ENCODE measurements around the gene SORCS3.

Gene SORCS3

GRCh38 chr10:104646146-104646545 is 5.1 kb downstream of the SORCS3 start:
- DNase-seq (ENCODE audit: low read depth, low spot score): no peak

DNA sequence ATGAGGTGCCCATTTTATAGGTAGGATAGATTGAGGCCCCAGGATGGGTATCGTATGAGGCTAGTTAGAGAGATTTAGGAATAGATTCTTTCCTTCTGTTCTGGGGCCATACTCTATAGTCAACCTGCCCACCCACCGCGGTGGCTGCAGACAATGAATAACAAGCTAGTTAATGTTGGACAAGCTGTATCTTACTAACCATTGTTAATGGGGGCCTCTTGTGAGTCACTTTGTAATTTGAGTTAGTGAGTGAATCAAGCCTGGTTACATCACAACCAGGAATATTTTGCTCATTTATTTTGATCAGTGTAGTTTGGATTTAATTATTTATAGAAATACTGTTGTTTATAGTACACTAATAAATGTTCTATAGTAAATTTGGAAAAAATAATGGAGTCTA is 7.3 kb downstream of the SORCS3 start:
- no peak for DNase-seq (ENCODE audit: low read depth, low spot score)

- DNase-seq (ENCODE audit: low read depth, low spot score): no peak
Measured at GRCh38 chr10:104650072-104650471, 9.0 kb downstream of the SORCS3 start.

DNA sequence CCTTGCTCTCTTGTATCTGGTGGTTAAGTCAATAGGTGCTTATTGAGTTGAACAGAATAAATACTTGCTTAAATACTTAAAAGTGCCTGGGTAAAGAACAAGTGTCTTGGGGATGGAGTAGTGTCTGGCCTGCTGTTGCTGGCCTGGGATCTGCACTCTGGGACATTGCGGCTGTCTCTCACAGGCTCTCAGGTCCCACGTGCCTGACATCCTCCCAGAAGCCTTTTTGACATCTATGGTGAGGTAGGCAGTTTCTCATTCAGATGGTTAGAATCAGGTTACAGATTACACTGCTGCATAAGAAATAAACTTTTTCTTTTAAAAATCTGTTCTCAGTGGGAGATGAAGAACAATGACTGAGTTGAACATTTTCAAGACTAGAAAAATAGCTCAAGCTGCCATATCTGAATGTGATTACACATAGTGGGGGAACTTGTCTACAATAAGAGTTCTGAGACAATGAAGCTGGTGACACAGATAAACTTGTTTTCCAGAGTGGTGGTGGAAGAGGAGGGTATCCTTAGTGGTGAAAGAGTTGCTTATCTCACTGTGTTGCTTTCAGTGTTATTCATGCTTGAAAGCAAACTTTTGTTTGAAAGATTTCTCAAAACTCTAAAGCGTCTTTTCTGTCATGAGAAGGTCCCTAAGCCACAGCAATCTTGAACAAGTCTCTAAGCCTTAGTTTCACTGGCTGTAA is 9.7 kb downstream of the SORCS3 start:
- no peak for DNase-seq (ENCODE audit: low read depth, low spot score)

DNA sequence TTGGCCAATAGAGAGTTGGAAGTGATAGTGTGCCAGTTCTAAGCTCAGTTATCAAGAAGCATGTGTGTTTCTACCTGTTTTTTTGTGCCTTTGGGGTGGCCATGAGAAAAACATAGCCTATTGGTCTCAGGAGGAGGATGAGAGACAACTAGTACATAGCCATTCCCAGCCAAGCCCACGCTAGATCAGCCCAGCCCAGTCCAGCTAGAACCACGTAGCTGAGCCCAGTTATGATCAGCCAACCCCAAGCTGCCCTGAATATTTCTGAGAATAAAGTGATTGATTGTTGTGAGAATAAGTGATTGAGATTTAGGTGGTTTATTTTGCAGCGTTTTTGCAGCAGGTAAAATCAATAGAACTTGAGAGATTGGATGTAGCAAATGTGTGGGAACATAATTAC is 15.9 kb downstream of the SORCS3 start:
- DNase-seq (ENCODE audit: low read depth, low spot score): no peak

GRCh38 chr10:104657457-104657856 is 16.4 kb downstream of the SORCS3 start:
- no peak for DNase-seq (ENCODE audit: low read depth, low spot score)

DNA sequence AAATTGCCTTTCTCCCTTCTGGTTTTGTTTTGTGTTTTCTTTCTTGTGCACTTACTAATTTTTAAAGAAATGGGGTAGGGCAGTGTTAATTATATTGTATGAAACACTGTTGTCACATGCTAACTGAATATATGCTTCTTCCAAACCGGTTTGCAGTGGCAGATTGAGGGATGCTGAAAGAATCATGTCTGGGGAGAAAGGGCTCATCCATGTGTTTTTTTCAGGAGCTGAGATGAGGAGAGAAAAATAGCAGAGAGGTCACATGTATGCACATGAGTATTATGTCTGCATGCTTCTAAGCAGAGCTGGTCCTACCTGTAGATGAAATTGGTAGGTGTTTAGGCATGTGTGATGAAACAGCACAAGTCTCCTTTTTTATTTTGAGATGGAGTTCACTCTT is 17.0 kb downstream of the SORCS3 start:
- DNase-seq (ENCODE audit: low read depth, low spot score): no peak

DNA sequence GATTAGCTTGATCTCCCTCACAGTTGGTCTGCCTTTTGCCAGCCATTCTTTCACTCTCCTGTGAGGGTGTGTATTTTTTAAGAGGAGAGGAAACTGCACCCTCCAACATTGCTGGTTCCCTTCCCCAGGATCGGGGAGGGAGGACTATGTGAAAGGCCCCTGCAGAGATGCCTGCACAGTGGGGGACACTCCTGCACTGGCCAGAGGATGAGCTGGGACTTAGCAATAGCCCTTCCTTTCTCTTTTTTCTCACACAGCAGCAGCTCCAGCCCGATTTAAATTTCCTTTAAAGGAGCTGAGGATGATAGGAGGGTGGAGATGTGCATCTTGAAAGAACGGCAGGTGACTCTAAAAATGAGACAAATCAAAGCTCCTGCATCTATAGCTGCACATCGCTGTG is 18.7 kb downstream of the SORCS3 start:
- DNase-seq (ENCODE audit: low read depth, low spot score): no peak

- DNase-seq (ENCODE audit: low read depth, low spot score): no peak
Measured at GRCh38 chr10:104663076-104663475, 22.0 kb downstream of the SORCS3 start.

DNA sequence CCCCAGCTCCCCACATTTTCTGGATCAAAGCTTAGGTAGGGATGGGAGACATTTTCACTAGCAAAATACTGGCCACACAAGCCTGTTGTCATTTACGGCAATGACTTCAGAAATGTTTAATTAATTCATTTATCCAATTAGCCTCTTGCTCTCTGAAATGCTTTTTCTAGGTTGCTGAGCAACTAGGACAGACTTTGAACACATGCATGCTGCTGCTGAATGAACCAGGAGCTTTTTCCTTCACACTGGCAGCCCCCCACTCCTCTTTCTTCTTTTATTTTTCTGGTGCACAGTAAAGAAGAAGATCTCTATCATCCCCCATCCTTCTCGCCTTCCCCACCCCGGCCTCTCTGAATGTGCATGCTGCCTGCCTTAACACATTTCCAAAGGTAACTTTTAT is 22.5 kb downstream of the SORCS3 start:
- no peak for DNase-seq (ENCODE audit: low read depth, low spot score)

- DNase-seq (ENCODE audit: low read depth, low spot score): no peak
Measured at GRCh38 chr10:104664205-104664604, 23.1 kb downstream of the SORCS3 start.

DNA sequence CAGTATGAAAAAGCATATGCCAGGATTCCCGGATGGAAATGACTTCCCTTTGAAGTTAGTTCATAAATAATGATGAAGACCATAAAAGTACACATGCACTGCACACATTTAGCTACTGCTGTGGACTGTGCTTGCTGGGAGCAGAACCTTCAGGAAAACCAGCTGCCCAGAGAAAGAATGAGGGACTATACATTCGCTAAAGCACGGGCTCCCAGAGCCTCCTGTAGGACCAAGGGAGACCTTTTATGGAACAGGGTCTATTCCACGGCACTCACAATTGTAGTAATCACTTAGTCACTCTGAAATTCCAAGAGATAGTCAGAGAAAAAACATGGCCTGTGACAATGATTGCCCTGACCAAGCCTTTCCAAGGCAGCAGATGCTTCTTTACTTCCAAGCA is 24.1 kb downstream of the SORCS3 start:
- no peak for DNase-seq (ENCODE audit: low read depth, low spot score)

- no peak for DNase-seq (ENCODE audit: low read depth, low spot score)
Measured at GRCh38 chr10:104666106-104666505, 25.0 kb downstream of the SORCS3 start.

DNA sequence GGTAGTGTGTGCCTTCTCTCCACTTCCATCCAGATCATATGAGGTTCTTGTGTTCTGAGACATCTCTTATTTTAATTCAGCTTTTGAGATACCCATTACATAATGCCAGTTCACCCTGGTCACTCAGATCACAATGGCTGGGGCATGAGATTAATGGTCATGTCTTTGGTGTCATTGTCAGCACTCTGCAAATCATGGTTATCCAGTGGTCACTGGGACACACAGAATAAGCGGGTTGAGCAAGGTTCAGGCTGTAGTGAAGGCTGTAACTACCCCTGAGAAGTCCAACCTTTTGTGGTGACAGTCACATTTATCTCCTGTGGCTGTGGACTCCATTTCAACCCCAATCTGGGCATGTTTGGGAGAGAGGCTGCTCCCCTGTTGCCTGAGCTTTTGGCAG is 35.8 kb downstream of the SORCS3 start:
- DNase-seq (ENCODE audit: low read depth, low spot score): no peak

- DNase-seq (ENCODE audit: low read depth, low spot score): no peak
Measured at GRCh38 chr10:104678658-104679057, 37.6 kb downstream of the SORCS3 start.

DNA sequence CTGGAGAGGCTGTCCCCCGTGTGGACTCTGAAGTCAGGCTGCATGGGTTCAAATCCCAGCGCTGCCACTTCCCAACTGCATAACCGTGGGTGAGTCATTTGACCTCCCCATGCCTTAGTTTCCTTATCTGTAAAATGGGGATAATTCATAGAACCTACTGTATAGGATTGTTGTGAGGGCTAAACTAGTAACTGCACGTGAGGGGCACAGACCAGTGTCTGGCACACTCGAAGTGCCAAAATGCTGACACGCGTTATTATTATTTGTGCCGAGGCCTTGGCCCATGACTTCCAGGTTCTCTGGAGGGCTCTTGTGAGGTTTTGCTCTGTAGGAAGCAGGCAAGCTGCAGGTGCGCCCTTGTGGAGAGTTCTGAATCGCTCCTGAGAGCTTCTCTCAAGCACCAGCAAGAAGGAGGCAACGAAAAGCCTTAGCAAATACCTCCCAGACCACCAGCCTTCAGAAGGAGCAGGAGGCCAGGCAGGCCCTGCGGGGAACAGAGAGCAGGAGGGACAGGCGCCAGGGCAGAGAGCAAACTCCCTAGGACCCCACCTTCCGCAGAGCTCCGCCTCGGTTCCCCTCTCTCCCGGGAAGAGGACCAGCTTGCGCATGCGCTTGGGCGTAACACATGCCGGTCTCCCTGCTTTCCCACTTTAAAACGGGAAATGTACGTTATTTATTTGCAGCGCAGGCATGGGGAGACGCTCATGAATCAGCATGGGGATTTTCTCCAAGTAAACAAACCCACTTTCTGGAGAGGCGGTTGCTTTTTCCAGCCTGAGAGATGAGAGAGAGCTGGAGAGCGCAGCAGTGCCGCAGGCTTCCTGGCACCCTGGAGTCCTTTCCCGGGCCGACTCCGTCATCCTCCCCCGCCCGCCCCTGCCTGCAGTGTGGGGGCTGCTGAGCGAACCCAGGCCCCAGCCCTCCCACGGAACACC is 39.6 kb downstream of the SORCS3 start:
- DNase-seq (ENCODE audit: low read depth, low spot score): no peak

DNA sequence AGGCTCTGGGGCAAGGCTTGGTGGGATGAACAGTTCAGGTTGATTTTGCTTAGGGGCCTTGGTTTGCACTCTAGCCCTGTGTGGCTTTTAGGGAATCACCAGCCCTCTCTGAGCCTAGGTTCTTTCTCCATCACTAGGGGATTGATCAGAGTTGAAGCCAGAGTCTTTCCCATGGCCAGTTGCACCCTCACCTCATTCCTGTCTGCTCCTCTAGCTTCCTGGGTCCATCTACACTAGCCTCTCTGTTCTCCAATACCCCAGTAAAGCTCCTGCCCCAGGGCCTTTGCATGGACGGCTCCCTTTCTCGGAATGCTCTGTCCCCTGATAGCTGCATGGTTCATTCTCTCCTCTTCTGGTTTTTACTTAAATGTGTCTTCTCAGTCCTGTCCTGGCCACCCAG is 40.4 kb downstream of the SORCS3 start:
- no peak for DNase-seq (ENCODE audit: low read depth, low spot score)

DNA sequence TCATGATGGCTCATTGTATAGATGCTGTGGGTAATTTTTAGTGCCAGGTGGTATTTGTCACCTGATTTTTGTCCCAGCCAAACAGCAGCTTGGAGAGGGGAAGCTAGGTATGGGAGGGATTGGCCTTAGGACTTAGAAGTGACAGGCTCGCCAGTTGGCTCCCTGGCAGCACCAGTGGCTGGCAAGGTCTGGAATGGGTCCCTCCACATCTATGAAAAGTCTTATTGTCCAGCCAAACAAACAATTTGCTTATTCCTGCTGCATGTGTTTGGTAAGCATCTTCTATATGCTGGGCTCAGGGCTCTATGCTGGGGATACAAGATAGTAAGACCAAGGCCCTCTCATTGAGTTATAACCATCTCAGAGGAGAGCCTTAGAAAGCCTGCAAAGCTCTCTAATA is 42.5 kb downstream of the SORCS3 start:
- no peak for DNase-seq (ENCODE audit: low read depth, low spot score)

- DNase-seq (ENCODE audit: low read depth, low spot score): no peak
Measured at GRCh38 chr10:104686829-104687228, 45.7 kb downstream of the SORCS3 start.

- DNase-seq (ENCODE audit: low read depth, low spot score): no peak
Measured at GRCh38 chr10:104688251-104689042, 47.4 kb downstream of the SORCS3 start.

DNA sequence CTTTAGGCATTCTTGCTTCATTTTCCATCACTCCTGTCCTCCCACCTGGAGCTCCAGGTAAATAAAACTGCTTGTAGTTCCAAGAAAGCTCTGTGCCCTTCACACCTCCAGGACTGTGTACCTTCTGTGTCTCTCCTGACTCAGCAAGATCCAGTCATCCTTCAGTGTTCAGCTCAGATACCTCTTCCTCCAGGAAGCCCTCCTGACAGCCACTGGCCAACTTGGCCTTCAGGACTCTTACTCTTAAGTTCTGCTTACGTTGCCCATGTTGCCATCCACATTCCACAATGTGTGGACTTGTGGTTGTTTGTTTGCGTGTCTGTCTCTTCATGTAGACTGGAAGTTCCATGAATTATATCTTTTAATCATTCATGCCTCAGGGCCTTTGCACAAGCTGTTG is 48.0 kb downstream of the SORCS3 start:
- no peak for DNase-seq (ENCODE audit: low read depth, low spot score)

- no peak for DNase-seq (ENCODE audit: low read depth, low spot score)
Measured at GRCh38 chr10:104689547-104689946, 48.5 kb downstream of the SORCS3 start.

Measured in smooth muscle cell of the brain vasculature (primary cell).